K562 (cell line): ENCODE measurements around the gene NDFIP2. TPM values are rescaled to one million over a fixed set of nuclear protein-coding genes. Genes with fewer than 3 reads are reported as not detected.

Experiments used
- ATAC-seq: fragments of 200-7000 bp; cut with Tn5 transposase; 3 replicates; pipeline ENCODE4 v1.9.1; 2020; ENCODE audit warnings: moderate library complexity
- BruUV-seq: library from RNA; stranded (reverse); fragments of 400-500 nt; replicated peaks from 2 replicates; lab custom pipeline; 2021; lab: Mats Ljungman, UMichigan
- CTCF ChIA-PET: fragments of 300-600 bp; formaldehyde crosslinking; extraction: SDS; loops from one replicate; lab custom pipeline; 2021; ENCODE audit warnings: low intra/inter-chr PET ratio; lab: Yijun Ruan, JAX
- POLR2A ChIA-PET: fragments of 300-600, 350-650 bp; sonication (Branson Sonifier 250); formaldehyde crosslinking; extraction: SDS; loops from one replicate; lab custom pipeline; 2021; ENCODE audit warnings: antibody characterized with exemption, inconsistent platforms; lab: Yijun Ruan, JAX
- DNase-seq, 4 experiments: peaks; one replicate each; pipeline versions ENCODE4 v3.0.0 to v3.0.0-alpha.2; 2011 to 2018; ENCODE audit warnings: low spot score in 3 of 4, mixed read lengths in 3 of 4; ENCODE audit errors: extremely low read depth in 1 of 4
- FAIRE-seq: peaks from 2 replicates; lab custom pipeline; 2011; peaks lifted over from hg19 to GRCh38; lab: Jason Lieb, UNC
- H2AFZ ChIP-seq: 2 replicates; pipeline ENCODE4 v1.6.0; 2011; ENCODE audit warnings: low read depth, low read length, control low read depth, inconsistent platforms
- H3K27ac ChIP-seq: fragments of 200-600 bp; 3 replicates; pipeline ENCODE4 v1.8.0; 2011; ENCODE audit warnings: low read depth, mild to moderate bottlenecking, control low read depth, inconsistent platforms, low read length, moderate library complexity, mixed read lengths; ENCODE audit errors: extremely low read depth
- H3K27me3 ChIP-seq, 2 experiments: fragments of 300-600 bp in 1 of 2; 2 replicates in 1 of 2; 3 replicates in 1 of 2; pipeline versions ENCODE4 v1.6.0 to v1.8.0; 2011; ENCODE audit warnings: inconsistent platforms in 2 of 2, low read length in 2 of 2, mild to moderate bottlenecking in 1 of 2, mixed read lengths in 1 of 2, moderate library complexity in 1 of 2; ENCODE audit not compliant: control insufficient read depth in 2 of 2, insufficient read depth in 2 of 2
- H3K36me3 ChIP-seq: fragments of 300-600 bp; 3 replicates; pipeline ENCODE4 v1.8.0; 2011; ENCODE audit warnings: mild to moderate bottlenecking, low read length, inconsistent platforms; ENCODE audit not compliant: control insufficient read depth, insufficient read depth
- H3K4me1 ChIP-seq, 2 experiments: fragments of 200-600 bp in 1 of 2; replicated peaks in 1 of 2; 2 replicates in 1 of 2; 3 replicates in 1 of 2; pipeline versions ENCODE4 v1.5.1 to v1.8.0; 2011; ENCODE audit warnings: inconsistent platforms in 2 of 2, low read length in 2 of 2, mild to moderate bottlenecking in 1 of 2, mixed read lengths in 1 of 2, moderate library complexity in 1 of 2; ENCODE audit not compliant: control insufficient read depth in 2 of 2, insufficient read depth in 2 of 2
- H3K4me2 ChIP-seq: 2 replicates; pipeline ENCODE4 v1.6.1; 2011; ENCODE audit warnings: low read length, control low read depth, inconsistent platforms, mixed read lengths; ENCODE audit not compliant: insufficient read depth
- H3K4me3 ChIP-seq: fragments of 200-600 bp; sonication (generic), shearing (Covaris generic); 2 replicates; pipeline ENCODE4 v1.5.1; 2016; ENCODE audit warnings: control low read depth, inconsistent platforms
- H3K79me2 ChIP-seq: fragments of 200-600 bp; 3 replicates; pipeline ENCODE4 v1.8.0; 2011; ENCODE audit warnings: low read length, inconsistent platforms; ENCODE audit not compliant: control insufficient read depth, insufficient read depth
- H3K9ac ChIP-seq, 2 experiments: 2 replicates each; pipeline versions ENCODE4 v1.6.0 to v1.6.1; 2011; ENCODE audit warnings: low read depth in 2 of 2, low read length in 2 of 2, control low read depth in 1 of 2, inconsistent platforms in 1 of 2, mild to moderate bottlenecking in 1 of 2, mixed read lengths in 1 of 2; ENCODE audit not compliant: insufficient read depth in 1 of 2
- H3K9me1 ChIP-seq: one replicate; pipeline ENCODE4 v1.6.0; 2011; ENCODE audit warnings: inconsistent platforms, mild to moderate bottlenecking, low read length, moderate library complexity; ENCODE audit not compliant: control insufficient read depth, insufficient read depth
- H3K9me3 ChIP-seq: replicated peaks from 2 replicates; pipeline ENCODE4 v1.5.1; 2011; ENCODE audit warnings: low read depth, low read length, inconsistent platforms; ENCODE audit not compliant: control insufficient read depth, insufficient read depth
- H4K20me1 ChIP-seq: replicated peaks from 2 replicates; pipeline ENCODE4 v1.6.1; 2011; ENCODE audit warnings: low read length, inconsistent platforms, mixed read lengths; ENCODE audit not compliant: control insufficient read depth, insufficient read depth
- FOS ChIP-seq: IDR thresholded peaks from 3 replicates; pipeline ENCODE4 v1.6.1; 2011; ENCODE audit not compliant: insufficient read length; ENCODE audit errors: extremely low read depth
- GATAD2B ChIP-seq: fragments of 450-650 bp; IDR thresholded peaks from 2 replicates; pipeline ENCODE4 v1.6.1; 2017; ENCODE audit warnings: mild to moderate bottlenecking, borderline replicate concordance
- ILK ChIP-seq: fragments of 450-650 bp; IDR thresholded peaks from 2 replicates; pipeline ENCODE4 v1.6.1; 2016; ENCODE audit warnings: missing genetic modification characterization, low read depth, mild to moderate bottlenecking, missing compliant biosample characterization, moderate library complexity, borderline replicate concordance
- KLF10 ChIP-seq: fragments of 250-450 bp; sonication (Bioruptor Pico); IDR thresholded peaks from 2 replicates; pipeline ENCODE4 v1.6.1; 2021; ENCODE audit warnings: matching md5 sums
- PCBP2 ChIP-seq: fragments of 200-400 bp; formaldehyde crosslinking; IDR thresholded peaks from 2 replicates; pipeline ENCODE4 v1.6.1; 2018; ENCODE audit warnings: low read length, low read depth, mild to moderate bottlenecking, moderate library complexity; ENCODE audit not compliant: poor library complexity, severe bottlenecking
- RBM39 ChIP-seq: fragments of 200-400 bp; formaldehyde crosslinking; optimal IDR thresholded peaks from 2 replicates; pipeline ENCODE3; 2018; ENCODE audit warnings: low read depth, low read length
- SAFB2 ChIP-seq: fragments of 200-400 bp; formaldehyde crosslinking; IDR thresholded peaks from 2 replicates; pipeline ENCODE4 v1.6.1; 2018; ENCODE audit warnings: borderline replicate concordance, low read length, low read depth, moderate library complexity; ENCODE audit not compliant: severe bottlenecking
- SMAD3 ChIP-seq: fragments of 450-650 bp; formaldehyde crosslinking; conservative IDR thresholded peaks from 2 replicates; pipeline ENCODE4 v1.4.0; 2020; ENCODE audit warnings: mild to moderate bottlenecking
- SREBF1 ChIP-seq: fragments of 150-350 bp; IDR thresholded peaks from 2 replicates; pipeline ENCODE4 v1.6.1; 2014; ENCODE audit warnings: antibody characterized with exemption, low read depth, low read length, borderline replicate concordance
- ZC3H11A ChIP-seq: IDR thresholded peaks from 2 replicates; pipeline ENCODE4 v1.6.1; 2012; ENCODE audit warnings: low read depth, low read length, improper control_type of control experiment
- ZNF696 ChIP-seq: fragments of 250-450 bp; sonication (Bioruptor Pico); conservative IDR thresholded peaks from 2 replicates; pipeline ENCODE4 v1.4.0; 2020; ENCODE audit warnings: mild to moderate bottlenecking, moderate library complexity
- WGBS: fragments of 100-300 bp; shearing (Covaris generic); methylation state at CpG from one replicate; pipeline ENCODE4 v1.1.6; 2016; ENCODE audit warnings: low coverage, mixed read lengths; ENCODE audit not compliant: insufficient coverage; ENCODE audit errors: missing lambda C conversion rate; 5-methylcytosine and 5-hydroxymethylcytosine counted together
- in situ Hi-C: fragments of 300-500 bp; cut with MboI; formaldehyde crosslinking; loops from 4 replicates; pipeline ENCODE4 v1.15.0; 2018; ENCODE audit warnings: inconsistent platforms, mixed read lengths
- intact Hi-C: fragments of 100-400 bp; cut with micrococcal nuclease; formaldehyde crosslinking; loops from 2 replicates; pipeline ENCODE4 v1.14.2; 2022
- polyA plus RNA-seq, 8 experiments: library from polyadenylated mRNA; depleted of rRNA in 4 of 8; stranded (reverse) in 5 of 8; unstranded in 3 of 8; fragments of >200 nt; fragmentation: Nextera tagmentation in 2 of 8; fragmentation: Illumina TruSeq in 1 of 8; extraction: Ambion mirVana in 2 of 8; extraction: Trizol in 1 of 8; gene quantifications; 2 replicates each; pipeline versions ENCODE4 v1.2.1 to v1.2.3, GENCODE V29; 2011 to 2014; ENCODE audit warnings: inconsistent platforms in 1 of 8, missing spikeins in 1 of 8
- total RNA-seq, 7 experiments: library from RNA; depleted of rRNA in 6 of 7; stranded (reverse); fragments of >200 nt in 6 of 7; fragmentation: Illumina TruSeq in 2 of 7; extraction: Trizol in 2 of 7; gene quantifications; 2 replicates each; pipeline versions ENCODE4 v1.2.1 to v1.2.3, GENCODE V29; 2011 to 2021; ENCODE audit warnings: low replicate concordance in 1 of 7
- TF ChIP-seq, protein P1 (sequence below): fragments of 450-650 bp; IDR thresholded peaks from 2 replicates; pipeline ENCODE4 v1.6.1; 2016; ENCODE audit warnings: low read depth, mild to moderate bottlenecking, moderate library complexity
- TF ChIP-seq, protein P2 (sequence below): conservative IDR thresholded peaks from 2 replicates; pipeline ENCODE4 v1.6.1; 2011; ENCODE audit warnings: low read depth, mild to moderate bottlenecking, low read length; ENCODE audit not compliant: control insufficient read depth
- TF ChIP-seq, protein P3 (sequence below): sonication (generic); formaldehyde crosslinking; IDR thresholded peaks from 2 replicates; pipeline ENCODE4 v1.8.0; 2023; ENCODE audit warnings: mild to moderate bottlenecking, missing genetic modification reagents

NDFIP2 gene
- total and polyA plus RNA-seq, 9 of the 15 experiments (the other 6 are each of a cell fraction or from before 2014, with no cell fraction given): 13.4 to 54.4 (median 27.8) TPM

DNA sequence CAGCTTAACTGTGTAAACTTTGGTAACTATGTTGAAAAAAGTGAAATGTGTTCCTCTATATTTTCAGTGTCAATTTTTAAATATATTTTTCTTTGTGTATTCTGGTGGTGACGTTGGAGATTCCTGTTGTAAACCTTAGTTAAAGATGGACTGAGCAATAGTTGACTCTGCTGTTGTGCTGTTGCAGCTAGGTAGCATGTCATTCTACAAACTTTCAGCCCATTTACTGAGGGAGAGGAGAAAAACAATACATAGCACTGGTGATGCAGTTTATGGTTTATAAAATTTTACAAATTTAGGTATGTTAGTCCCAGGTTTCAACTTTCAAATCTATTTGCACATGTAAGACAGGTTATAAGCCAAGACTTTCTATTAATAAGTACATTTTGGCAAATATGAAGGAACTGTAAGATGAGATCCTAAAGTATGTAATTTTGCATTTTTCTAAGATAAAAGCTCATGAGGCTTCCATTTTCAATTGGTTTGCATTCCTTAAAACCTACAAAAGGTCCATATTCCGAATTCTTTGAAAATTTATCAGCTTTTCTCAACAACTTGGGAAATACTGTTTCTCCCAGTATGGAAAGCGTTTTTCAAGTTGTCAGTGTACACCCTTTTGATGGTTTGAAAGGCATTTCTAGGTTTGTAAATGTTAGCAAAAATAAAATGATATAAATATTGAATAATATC, 1.5 kb downstream of the NDFIP2 start:
- ATAC-seq (peak; percentile 18; the same call in 1 of the 3 replicates), DNase-seq (no peak), FAIRE-seq (peak; percentile 6)
- Histone ChIP-seq H3K36me3 (peaks cover 10% of the 10 kb centered on the region; the same call in 1 of the 3 replicates), H4K20me1 (no peaks in the 10 kb centered on the region), H2AFZ (no peak overlapping the region), H3K79me2 (peaks cover 60% of the 10 kb centered on the region), H3K9me1 (peaks cover 4% of the 10 kb centered on the region), H3K4me3 (peak overlapping the region; percentile 93), H3K4me2 (peak overlapping the region; percentile 45), H3K9ac (peak overlapping the region in 1 of 2 experiments; percentile 87; a peak in 2 of 4 replicates), H3K27me3 (no peaks in the 10 kb centered on the region), H3K27ac (no peak overlapping the region; the same call in 2 of the 3 replicates), H3K4me1 (peaks cover 12 to 23% of the 10 kb centered on the region in 2 experiments; a peak in 3 of 5 replicates), H3K9me3 (no peaks in the 10 kb centered on the region)
- CTCF ChIA-PET: interaction anchor here (0.6 kb wide), 1 partner anchor 8 kb away, joined by 4 read pairs; no protein-coding TSS in a partner anchor
- in situ Hi-C loops: no loop called here
- intact Hi-C loops: loop anchor here (5.0 kb wide), 2 partner anchors 45 to 55 kb away; no protein-coding TSS in a partner anchor
- POLR2A ChIA-PET: no interaction called here
- BruUV-seq: TSS peak; percentile 42
- WGBS: 26% methylated on average over 3 of the region's 3 CpGs
- TF ChIP-seq SREBF1: no peak
- TF ChIP-seq SMAD3 (CRISPR knock-in tag): no peak
- no peak for TF ChIP-seq RBM39
- TF ChIP-seq, protein P1, sequence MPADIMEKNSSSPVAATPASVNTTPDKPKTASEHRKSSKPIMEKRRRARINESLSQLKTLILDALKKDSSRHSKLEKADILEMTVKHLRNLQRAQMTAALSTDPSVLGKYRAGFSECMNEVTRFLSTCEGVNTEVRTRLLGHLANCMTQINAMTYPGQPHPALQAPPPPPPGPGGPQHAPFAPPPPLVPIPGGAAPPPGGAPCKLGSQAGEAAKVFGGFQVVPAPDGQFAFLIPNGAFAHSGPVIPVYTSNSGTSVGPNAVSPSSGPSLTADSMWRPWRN: no peak
- TF ChIP-seq PCBP2: no peak
- no peak for TF ChIP-seq FOS
- TF ChIP-seq ZC3H11A: no peak
- no peak for TF ChIP-seq KLF10
- no peak for TF ChIP-seq ZNF696 (CRISPR knock-in tag)
- TF ChIP-seq, protein P2, sequence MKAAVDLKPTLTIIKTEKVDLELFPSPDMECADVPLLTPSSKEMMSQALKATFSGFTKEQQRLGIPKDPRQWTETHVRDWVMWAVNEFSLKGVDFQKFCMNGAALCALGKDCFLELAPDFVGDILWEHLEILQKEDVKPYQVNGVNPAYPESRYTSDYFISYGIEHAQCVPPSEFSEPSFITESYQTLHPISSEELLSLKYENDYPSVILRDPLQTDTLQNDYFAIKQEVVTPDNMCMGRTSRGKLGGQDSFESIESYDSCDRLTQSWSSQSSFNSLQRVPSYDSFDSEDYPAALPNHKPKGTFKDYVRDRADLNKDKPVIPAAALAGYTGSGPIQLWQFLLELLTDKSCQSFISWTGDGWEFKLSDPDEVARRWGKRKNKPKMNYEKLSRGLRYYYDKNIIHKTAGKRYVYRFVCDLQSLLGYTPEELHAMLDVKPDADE: no peak
- TF ChIP-seq, protein P3, sequence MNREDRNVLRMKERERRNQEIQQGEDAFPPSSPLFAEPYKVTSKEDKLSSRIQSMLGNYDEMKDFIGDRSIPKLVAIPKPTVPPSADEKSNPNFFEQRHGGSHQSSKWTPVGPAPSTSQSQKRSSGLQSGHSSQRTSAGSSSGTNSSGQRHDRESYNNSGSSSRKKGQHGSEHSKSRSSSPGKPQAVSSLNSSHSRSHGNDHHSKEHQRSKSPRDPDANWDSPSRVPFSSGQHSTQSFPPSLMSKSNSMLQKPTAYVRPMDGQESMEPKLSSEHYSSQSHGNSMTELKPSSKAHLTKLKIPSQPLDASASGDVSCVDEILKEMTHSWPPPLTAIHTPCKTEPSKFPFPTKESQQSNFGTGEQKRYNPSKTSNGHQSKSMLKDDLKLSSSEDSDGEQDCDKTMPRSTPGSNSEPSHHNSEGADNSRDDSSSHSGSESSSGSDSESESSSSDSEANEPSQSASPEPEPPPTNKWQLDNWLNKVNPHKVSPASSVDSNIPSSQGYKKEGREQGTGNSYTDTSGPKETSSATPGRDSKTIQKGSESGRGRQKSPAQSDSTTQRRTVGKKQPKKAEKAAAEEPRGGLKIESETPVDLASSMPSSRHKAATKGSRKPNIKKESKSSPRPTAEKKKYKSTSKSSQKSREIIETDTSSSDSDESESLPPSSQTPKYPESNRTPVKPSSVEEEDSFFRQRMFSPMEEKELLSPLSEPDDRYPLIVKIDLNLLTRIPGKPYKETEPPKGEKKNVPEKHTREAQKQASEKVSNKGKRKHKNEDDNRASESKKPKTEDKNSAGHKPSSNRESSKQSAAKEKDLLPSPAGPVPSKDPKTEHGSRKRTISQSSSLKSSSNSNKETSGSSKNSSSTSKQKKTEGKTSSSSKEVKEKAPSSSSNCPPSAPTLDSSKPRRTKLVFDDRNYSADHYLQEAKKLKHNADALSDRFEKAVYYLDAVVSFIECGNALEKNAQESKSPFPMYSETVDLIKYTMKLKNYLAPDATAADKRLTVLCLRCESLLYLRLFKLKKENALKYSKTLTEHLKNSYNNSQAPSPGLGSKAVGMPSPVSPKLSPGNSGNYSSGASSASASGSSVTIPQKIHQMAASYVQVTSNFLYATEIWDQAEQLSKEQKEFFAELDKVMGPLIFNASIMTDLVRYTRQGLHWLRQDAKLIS (CRISPR knock-in tag): no peak
- TF ChIP-seq ILK (tag): no peak
- TF ChIP-seq SAFB2: no peak
- TF ChIP-seq GATAD2B: no peak
